HUES6 (cell line): ENCODE data around the gene BYSL.
A peak's percentile ranks its signal among the peaks of the same experiment; 100 is the strongest.
"Not testable (repeated sequence)": the region's sequence is repeated elsewhere in the genome, so short reads cannot be mapped to it uniquely, and the experiment has no call there.

Experiments used
- H3K27ac ChIP-seq: 2 replicates; pipeline ENCODE4 v1.7.0; 2013; ENCODE audit warnings: low read depth, mild to moderate bottlenecking, low read length, inconsistent platforms
- H3K27me3 ChIP-seq: 2 replicates; pipeline ENCODE4 v1.6.1; 2013; ENCODE audit warnings: low read length; ENCODE audit not compliant: control insufficient read depth, insufficient read depth
- H3K36me3 ChIP-seq: 2 replicates; pipeline ENCODE4 v1.6.1; 2013; ENCODE audit warnings: low read length; ENCODE audit not compliant: control insufficient read depth, insufficient read depth
- H3K4me1 ChIP-seq: 2 replicates; pipeline ENCODE4 v1.6.1; 2013; ENCODE audit warnings: low read length; ENCODE audit not compliant: control insufficient read depth, insufficient read depth
- H3K4me3 ChIP-seq: 2 replicates; pipeline ENCODE4 v1.5.1; 2013; ENCODE audit warnings: low read depth, low read length
- H3K9ac ChIP-seq: one replicate; pipeline ENCODE4 v1.6.1; 2013; ENCODE audit warnings: mild to moderate bottlenecking, low read length
- H3K9me3 ChIP-seq: 2 replicates; pipeline ENCODE4 v1.6.1; 2013; ENCODE audit warnings: low read depth, low read length; ENCODE audit not compliant: control insufficient read depth, insufficient read depth

BYSL gene

DNA sequence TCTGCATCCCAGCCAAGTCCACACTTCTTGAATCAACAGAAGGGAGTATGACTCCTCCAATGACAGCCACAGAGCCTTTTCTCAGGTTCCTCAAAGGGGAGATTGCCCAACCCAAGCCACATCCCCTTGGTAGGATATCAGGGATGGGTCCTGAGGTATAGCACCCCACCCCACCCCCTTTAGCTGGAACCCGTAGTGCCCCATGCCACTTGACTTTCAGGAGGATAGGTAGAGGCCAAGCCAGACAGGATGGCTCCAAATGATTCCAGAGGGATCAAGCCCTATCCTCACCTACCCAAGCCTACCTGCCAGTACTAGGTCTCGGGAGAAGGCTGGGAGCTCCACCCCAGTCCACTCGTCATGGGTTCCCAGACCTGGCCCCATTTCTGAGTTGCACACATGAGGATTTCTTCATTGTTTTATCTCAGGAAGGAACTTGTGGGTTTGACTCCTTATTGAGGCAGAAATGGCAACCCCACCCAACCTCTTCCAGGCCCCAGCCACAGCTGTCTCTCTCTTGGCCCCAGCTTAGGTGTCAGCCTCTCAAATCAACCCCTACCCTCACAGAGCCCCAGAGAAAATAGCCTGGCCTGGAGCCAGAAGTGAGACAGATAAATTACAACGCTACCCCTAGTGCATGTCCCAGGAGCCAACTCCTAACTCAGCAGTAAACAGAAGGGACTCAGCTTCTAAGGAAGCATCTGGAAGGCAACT, 16.7 kb downstream of the BYSL start:
- no peaks in the 10 kb centered on the region for H3K27me3 ChIP-seq
- no peak overlapping the region; the same call in 1 of the 2 replicates for H3K4me3 ChIP-seq
- H3K27ac ChIP-seq: no peak overlapping the region
- H3K9ac ChIP-seq: no peak overlapping the region
- H3K36me3 ChIP-seq: peaks cover 41% of the 10 kb centered on the region
- no peaks in the 10 kb centered on the region for H3K9me3 ChIP-seq
- H3K4me1 ChIP-seq: peaks cover 25% of the 10 kb centered on the region

DNA sequence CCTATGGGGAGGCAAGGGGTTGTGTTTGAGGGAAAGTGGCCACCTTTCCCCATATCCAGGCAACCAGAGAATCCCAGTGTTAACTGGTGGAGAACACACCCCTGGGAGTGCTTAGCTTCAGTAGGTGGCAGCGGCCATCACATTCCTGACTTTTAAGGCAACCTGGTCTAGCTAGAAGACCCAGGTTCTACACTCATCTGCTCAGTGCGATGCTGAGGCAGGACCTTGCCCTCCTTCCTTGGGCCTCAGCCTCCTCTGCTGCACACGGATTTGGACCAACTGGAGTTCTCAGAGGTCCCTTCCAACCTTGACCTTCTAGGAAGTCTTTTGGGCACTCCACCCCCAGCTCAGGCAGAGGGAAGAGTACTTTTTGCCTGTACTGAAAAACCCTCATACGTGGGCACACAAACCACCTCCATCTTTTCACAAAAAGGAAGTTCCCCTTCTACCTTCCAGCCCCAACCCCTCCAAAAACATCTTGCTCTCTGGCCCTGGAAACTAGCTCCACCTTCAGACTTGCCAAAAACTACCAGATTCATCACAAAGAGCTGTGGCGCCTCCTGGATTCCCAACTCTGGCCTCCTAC, 17.4 kb downstream of the BYSL start:
- Histone ChIP-seq H3K27ac (no peak overlapping the region; the same call in 1 of the 2 replicates), H3K36me3 (peaks cover 34% of the 10 kb centered on the region), H3K9me3 (no peaks in the 10 kb centered on the region), H3K4me1 (peaks cover 25% of the 10 kb centered on the region), H3K9ac (peak overlapping the region; percentile 2), H3K27me3 (no peaks in the 10 kb centered on the region), H3K4me3 (peak overlapping the region; percentile 82)

DNA sequence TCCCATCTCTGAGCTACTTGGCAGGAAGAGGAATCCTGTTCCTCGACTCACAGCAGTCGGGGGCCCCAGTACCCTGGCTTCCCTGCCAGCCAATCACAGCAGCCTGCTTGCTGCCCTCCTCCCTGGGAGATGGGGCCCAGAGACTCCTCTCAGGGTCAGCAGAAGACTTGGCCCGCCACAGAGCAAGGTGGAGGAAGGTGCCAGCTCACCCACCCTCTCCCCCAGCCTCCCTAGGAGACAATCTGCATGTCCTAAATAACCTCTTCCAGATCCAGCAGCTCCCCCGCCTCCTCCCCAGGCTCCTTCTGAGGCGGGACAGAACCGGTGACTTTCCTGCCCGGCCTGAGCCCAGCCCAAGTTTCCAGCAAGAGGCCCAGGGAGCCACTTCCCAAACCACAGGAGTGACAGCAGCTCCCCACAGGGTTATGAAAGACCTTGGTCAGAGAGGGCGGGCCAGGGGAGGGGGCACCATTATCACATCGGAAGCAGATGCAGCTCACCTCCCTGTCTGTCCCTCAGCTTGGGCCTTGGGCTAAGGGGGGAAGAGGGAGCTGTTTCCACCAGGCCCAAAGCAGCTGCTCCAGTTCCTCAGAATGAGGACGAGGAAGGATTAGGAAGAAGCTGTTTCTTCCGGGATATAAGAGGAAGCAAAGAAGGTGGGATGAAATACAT, 18.0 kb downstream of the BYSL start:
- Histone ChIP-seq H3K27ac (no peak overlapping the region; the same call in 1 of the 2 replicates), H3K36me3 (peaks cover 30% of the 10 kb centered on the region), H3K9ac (peak overlapping the region; percentile 2), H3K4me1 (peaks cover 25% of the 10 kb centered on the region), H3K4me3 (peak overlapping the region; percentile 82), H3K27me3 (no peaks in the 10 kb centered on the region), H3K9me3 (no peaks in the 10 kb centered on the region)

DNA sequence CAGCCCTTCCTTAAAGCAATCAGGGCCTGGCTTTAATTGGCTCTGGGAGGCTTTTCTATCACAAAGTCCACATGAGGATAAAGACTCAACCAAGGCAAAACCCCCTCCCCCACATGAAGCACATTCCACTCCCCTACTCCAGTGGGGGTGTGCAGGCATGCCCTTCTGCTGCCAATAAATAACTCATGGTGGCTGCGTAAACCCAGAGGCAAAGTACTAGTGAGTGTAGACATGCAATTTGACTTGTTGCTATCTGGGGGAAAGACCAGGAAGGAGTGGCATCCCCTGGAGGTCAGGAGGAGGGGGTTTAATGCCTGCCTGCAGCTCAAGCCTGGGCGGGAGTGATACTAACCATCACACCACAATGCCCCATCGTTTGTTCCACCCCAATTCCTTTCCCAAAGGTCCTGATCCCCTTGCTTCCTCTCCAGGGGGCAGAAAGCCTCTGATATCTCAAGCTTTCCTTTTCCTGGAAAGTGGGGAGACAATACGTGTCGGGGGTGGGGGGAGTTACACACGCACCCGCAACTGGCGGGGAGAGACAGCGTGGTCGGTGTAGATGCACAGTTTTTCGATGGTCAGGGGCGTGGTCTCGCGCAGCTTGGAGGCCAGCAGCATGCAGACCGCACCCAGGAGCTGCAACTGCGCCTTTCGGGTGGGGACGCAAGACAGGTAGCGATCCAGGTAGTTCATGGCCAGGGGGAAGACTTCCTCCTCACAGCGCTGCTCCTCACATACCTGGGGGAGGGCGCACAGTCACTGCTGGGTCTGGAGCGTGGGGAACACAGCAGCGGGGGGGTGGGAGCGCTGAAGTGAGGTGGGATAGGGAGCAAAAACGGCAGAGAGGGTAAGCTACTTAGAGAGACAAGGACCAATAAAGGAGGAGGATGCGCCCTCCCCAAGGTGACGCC, 18.8 kb downstream of the BYSL start:
- Histone ChIP-seq H3K36me3 (peaks cover 22% of the 10 kb centered on the region), H3K4me1 (peaks cover 25% of the 10 kb centered on the region), H3K27ac (no peak overlapping the region; the same call in 1 of the 2 replicates)

DNA sequence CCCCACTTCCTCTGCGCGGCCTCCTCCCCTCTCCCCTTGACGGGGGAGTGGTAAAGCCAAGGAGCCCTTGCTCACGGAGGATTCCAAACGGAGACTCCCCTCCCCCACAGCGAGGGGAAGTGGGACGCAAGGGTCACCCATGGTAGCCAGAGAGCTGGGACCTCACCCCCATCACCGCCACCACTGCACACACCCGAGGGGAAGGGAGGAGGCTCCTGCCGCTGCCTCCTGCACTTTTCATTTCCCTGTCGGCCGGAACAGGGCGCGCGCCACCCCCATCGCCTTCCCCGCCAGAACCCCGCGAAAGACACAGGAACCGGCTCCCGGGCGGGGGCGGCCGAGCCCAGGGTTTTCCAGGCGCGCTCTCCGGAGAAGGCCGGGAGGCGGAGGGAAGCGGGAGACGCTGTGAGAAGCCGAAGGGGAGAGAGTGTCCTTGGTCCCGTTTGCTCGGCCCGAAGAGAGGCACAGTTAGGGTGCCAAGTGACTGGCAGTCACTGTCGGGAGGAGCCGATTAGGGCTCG, 19.5 kb downstream of the BYSL start:
- Histone ChIP-seq H3K9me3 (no peaks in the 10 kb centered on the region), H3K27me3 (no peaks in the 10 kb centered on the region), H3K27ac (no peak overlapping the region), H3K4me3 (peak overlapping the region; percentile 82), H3K36me3 (peaks cover 15% of the 10 kb centered on the region; the same call in 1 of the 2 replicates), H3K4me1 (peaks cover 25% of the 10 kb centered on the region), H3K9ac (peak overlapping the region; percentile 77)

More for the DNA sequence above, 18.8 kb downstream of the BYSL start:
- Histone ChIP-seq H3K9ac (peak overlapping the region; percentile 77), H3K27me3 (no peaks in the 10 kb centered on the region), H3K9me3 (no peaks in the 10 kb centered on the region), H3K4me3 (peak overlapping the region; percentile 82)

DNA sequence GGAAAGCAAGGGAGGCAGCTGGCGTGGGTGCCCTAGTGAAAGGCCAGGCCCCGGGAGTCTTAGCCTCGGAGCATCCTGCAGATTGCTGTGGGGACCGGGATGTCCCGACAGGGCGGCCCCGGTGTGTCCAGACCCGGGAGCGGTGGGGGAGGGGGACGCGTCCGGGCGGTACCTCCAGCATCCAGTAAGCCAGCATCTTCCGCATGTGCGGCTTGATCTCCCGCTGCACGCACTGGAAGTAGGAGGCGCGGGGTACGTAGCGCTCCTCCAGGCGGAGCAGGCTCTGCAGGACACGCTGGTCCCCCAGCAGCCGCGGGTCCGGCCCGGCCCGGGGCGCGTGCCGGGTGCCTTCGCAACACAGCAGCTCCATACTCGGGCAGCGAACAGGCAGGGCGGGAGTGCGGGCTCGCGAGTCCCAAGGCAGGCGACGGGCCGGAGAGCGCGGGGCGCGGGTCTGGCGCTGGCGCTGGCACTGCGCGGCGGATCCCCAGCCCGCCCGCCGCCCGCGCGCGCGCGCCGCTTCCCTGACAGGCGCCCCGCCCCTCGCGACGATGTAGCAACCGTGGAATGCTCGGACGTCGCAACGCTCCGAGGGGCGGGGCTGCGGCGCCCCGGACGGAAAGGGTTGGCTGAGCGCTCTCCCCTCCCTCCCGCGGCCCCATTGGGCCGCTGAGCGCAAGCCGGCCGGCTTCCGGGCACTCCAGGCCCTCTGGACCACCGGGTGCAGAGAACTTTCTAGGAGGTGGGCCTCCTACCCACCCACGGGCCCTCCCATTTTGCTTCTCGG, 20.2 kb downstream of the BYSL start, which contains the start of gene CCND3:
TSS of gene CCND3 (minus strand) at position 529 of the 787 bp plus-strand sequence. CDS start at position 370, 159 bp downstream.
- peak within 1 kb of the TSS; percentile 77 for H3K9ac ChIP-seq
- H3K27ac ChIP-seq: no peak within 1 kb of the TSS
- H3K4me1 ChIP-seq: peaks cover 25% of the 10 kb centered on the region
- peak within 1 kb of the TSS; percentile 82 for H3K4me3 ChIP-seq
- H3K36me3 ChIP-seq: peaks cover 10% of the 10 kb centered on the region; the same call in 1 of the 2 replicates
- no peaks in the 10 kb centered on the region for H3K9me3 ChIP-seq
- H3K27me3 ChIP-seq: no peaks in the 10 kb centered on the region

DNA sequence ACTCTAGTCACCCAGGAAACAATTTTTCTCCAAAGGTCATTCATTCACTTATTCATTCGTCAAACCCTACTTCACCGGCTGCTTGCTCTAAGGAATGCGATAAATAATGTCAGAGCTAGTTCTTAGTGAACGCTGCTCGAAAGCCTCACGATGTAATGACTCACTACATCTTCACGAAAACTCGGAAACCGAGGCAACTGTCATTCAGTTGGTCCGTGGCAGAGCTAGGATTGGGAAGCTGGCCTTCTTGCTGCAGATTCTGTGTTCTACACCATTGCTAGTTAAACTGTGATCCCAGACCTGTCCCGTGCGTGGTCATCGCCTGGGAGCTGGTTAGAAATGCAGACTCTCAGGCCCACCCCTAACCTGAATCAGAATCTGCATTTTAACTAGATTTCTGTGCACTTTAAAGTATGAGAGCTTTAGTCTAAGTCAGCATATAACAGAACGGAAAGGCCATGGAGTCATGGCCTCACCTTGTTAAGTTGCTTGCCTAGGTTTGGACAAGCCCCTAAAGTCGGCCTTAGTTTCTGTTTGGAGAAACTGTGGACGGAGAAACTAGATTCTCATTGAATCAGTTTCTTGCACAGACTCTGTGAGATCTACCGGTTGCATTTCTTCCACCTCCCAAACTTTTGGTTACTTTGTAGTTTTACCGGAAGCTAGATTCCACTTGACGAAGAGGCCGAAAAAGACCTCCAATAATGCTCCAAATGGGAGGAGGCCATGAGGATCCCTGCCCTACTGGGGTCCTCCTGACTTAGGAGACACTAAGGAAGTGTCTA, 21.0 kb downstream of the BYSL start:
- H3K9ac ChIP-seq: peak overlapping the region; percentile 22
- H3K27me3 ChIP-seq: no peaks in the 10 kb centered on the region
- H3K36me3 ChIP-seq: peaks cover 6% of the 10 kb centered on the region; the same call in 1 of the 2 replicates
- H3K4me3 ChIP-seq: peak overlapping the region; percentile 82
- H3K27ac ChIP-seq: no peak overlapping the region
- peaks cover 25% of the 10 kb centered on the region for H3K4me1 ChIP-seq
- no peaks in the 10 kb centered on the region for H3K9me3 ChIP-seq

DNA sequence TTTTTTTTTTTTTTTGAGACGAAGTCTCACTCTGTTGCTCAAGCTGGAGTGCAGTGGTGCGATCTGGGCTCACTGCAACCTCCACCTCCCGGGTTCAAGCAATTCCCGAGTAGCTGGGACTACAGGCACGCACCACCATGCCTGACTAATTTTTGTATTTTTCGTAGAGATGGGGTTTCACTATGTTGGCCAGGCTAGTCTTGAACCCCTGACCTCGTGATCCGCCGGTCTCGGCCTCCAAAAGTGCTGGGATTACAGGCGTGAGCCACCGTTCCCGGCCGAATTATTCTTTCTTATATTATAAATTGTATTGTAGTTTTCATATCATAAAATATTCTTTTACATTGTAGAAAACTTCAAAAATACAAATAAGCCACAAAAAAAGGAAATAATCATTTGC, 21.6 kb downstream of the BYSL start:
- H3K4me3 ChIP-seq, H3K27me3 ChIP-seq, H3K27ac ChIP-seq, H3K36me3 ChIP-seq, H3K9me3 ChIP-seq, H3K9ac ChIP-seq: not testable (repeated sequence)
- peaks cover 25% of the 10 kb centered on the region for H3K4me1 ChIP-seq

DNA sequence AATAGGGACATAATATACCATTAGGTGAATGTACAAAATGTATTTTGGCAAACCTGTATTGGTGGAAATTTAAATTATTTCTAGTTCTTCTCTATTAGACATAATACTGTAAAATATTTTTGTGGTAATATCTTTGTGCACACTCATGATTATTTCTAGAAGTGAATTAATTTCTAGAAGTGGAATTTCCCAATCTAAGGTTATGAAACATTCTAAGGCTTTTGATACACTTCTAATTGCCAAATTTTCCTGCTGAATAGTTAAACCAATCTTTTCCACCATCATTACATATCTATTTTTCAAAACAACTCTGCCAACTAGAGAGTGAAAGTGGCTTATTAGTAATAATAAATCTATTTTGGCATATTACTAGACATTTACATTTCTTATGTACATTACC, 22.2 kb downstream of the BYSL start:
- Histone ChIP-seq H3K27me3 (no peaks in the 10 kb centered on the region), H3K4me3 (no peak overlapping the region), H3K4me1 (peaks cover 23% of the 10 kb centered on the region), H3K9me3 (no peaks in the 10 kb centered on the region), H3K36me3 (no peaks in the 10 kb centered on the region), H3K27ac (no peak overlapping the region), H3K9ac (no peak overlapping the region)
